Kidney (tissue), 14 donors: ENCODE results near the gene IBA57. TPM values are rescaled to one million over a fixed set of nuclear protein-coding genes. Genes with fewer than 3 reads are reported as not detected.

Experiments
- DNase-seq, 5 donors: peaks; one replicate each; pipeline ENCODE4 v3.0.0-alpha.2; 2013 to 2020
- FAIRE-seq: peaks from 2 replicates; lab custom pipeline; 2012; peaks lifted over from hg19 to GRCh38; lab: Jason Lieb, UNC
- H3K27ac ChIP-seq, 2 donors: one replicate each; pipeline ENCODE4 v1.7.0; 2013; ENCODE audit warnings: low read depth in 2 of 2, low read length in 2 of 2, inconsistent platforms in 1 of 2
- H3K27me3 ChIP-seq: one replicate; pipeline ENCODE4 v1.7.1; 2013; ENCODE audit warnings: low read length, inconsistent platforms; ENCODE audit not compliant: control insufficient read depth, insufficient read depth
- H3K36me3 ChIP-seq, 3 donors: one replicate each; pipeline versions ENCODE4 v1.7.0 to v1.7.1; 2013; ENCODE audit warnings: low read length in 3 of 3, control low read depth in 1 of 3, inconsistent platforms in 1 of 3; ENCODE audit not compliant: insufficient read depth in 3 of 3, control insufficient read depth in 2 of 3
- H3K4me1 ChIP-seq, 3 donors: one replicate each; pipeline versions ENCODE4 v1.7.0 to v1.7.1; 2013; ENCODE audit warnings: low read length in 3 of 3, inconsistent platforms in 1 of 3, low read depth in 1 of 3; ENCODE audit not compliant: control insufficient read depth in 2 of 3, insufficient read depth in 2 of 3
- H3K4me3 ChIP-seq, 3 donors: one replicate each; pipeline versions ENCODE4 v1.7.0 to v1.8.1; 2013; ENCODE audit warnings: low read length in 3 of 3, control low read depth in 1 of 3, inconsistent platforms in 1 of 3
- H3K9ac ChIP-seq, 3 donors: one replicate each; pipeline versions ENCODE4 v1.7.0 to v1.7.1; 2013; ENCODE audit warnings: low read length in 3 of 3, control low read depth in 1 of 3, inconsistent platforms in 1 of 3
- H3K9me3 ChIP-seq, 3 donors: one replicate each; pipeline versions ENCODE4 v1.7.0 to v1.7.1; 2013; ENCODE audit warnings: low read length in 3 of 3, control low read depth in 1 of 3, inconsistent platforms in 1 of 3; ENCODE audit not compliant: control insufficient read depth in 2 of 3, insufficient read depth in 1 of 3
- intact Hi-C: fragments of 100-400 bp; cut with DNase I; formaldehyde crosslinking; loops from one replicate; pipeline ENCODE4 v1.11.1; 2022
- polyA plus RNA-seq: library from polyadenylated mRNA; stranded (reverse); fragments of 350-450 nt; fragmentation: Illumina TruSeq; extraction: RNeasy Lipid Tissue Mini Kit (QIAGEN cat#74804); gene quantifications from one replicate; pipeline ENCODE4 v1.2.3, GENCODE V29; 2014; ENCODE audit warnings: low read depth, low replicate concordance; ENCODE audit not compliant: insufficient read depth
- total RNA-seq: library from RNA; stranded (reverse); fragmentation: NEBNext Ultra II Directional; extraction: Animal tissue kit (Norgen Biotek cat#: 25700); gene quantifications from one replicate; pipeline ENCODE4 v1.2.1, GENCODE V29; 2021
- TF ChIP-seq, protein P1 (sequence below): IDR thresholded peaks from 3 replicates; pipeline ENCODE4 v1.5.1; 2012; ENCODE audit warnings: mild to moderate bottlenecking, moderate library complexity, borderline replicate concordance; ENCODE audit not compliant: insufficient read depth; ENCODE audit errors: extremely low read depth
- donor health status: control.
- donor health status: control.
- donor health status: control.
- donor health status: control.
- donor health status: control.
- donor health status: DM: yes; HTN: yes; CAD: no.
- donor health status: Normal renal cell carcinoma (clear cell type).

IBA57 gene
- total and polyA plus RNA-seq, 2 donors from 2014 or later: 4.7 to 13.0 TPM

DNA sequence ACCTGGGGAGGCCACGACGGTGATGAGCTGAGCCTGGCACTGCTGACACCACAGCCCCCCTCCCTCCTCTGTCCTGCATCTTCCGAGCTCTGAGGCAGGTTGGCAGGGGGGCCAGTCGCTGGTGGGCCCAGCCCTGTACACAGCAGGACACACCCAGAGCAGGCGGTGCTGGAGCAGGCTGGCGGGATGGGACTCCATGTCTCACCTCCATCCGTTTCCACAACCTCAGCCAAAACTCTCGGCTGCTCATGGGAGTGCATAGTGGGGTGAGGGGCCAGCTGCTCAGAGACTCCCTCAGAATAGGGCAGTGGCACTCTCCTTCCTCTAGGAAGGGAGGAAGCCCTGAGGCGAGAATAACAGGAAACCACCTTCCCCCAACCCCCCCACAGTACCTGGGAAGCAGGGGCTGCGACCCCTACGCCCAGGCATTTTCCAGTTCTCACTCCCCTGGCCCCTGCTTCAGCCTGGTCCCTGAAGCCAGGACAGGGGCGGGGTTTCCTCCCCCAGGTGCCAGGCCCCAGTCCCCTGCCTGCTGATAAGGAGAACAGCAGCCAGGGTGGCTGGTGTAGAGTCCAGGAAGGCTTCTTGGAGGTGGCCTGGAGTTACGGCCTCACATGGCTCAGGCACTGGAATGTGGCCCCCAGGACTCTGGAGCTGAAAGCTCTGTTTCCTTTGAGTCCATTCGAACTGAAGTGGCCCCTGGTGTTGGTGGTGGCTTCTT is 3.2 kb upstream of the IBA57 start:
- TF ChIP-seq, protein P1, sequence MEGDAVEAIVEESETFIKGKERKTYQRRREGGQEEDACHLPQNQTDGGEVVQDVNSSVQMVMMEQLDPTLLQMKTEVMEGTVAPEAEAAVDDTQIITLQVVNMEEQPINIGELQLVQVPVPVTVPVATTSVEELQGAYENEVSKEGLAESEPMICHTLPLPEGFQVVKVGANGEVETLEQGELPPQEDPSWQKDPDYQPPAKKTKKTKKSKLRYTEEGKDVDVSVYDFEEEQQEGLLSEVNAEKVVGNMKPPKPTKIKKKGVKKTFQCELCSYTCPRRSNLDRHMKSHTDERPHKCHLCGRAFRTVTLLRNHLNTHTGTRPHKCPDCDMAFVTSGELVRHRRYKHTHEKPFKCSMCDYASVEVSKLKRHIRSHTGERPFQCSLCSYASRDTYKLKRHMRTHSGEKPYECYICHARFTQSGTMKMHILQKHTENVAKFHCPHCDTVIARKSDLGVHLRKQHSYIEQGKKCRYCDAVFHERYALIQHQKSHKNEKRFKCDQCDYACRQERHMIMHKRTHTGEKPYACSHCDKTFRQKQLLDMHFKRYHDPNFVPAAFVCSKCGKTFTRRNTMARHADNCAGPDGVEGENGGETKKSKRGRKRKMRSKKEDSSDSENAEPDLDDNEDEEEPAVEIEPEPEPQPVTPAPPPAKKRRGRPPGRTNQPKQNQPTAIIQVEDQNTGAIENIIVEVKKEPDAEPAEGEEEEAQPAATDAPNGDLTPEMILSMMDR: no peak
- H3K27me3 ChIP-seq: peaks cover 7% of the 10 kb centered on the region
- no peaks in the 10 kb centered on the region for H3K9me3 ChIP-seq
- no peak overlapping the region for H3K4me3 ChIP-seq
- no peaks in the 10 kb centered on the region for H3K36me3 ChIP-seq
- intact Hi-C loops: no loop called here
- no peak for FAIRE-seq
- peak overlapping the region in 1 of 3 donors; percentile 28 for H3K9ac ChIP-seq
- peak overlapping the region; percentile 51 to 73 for H3K27ac ChIP-seq
- peak; percentile 20 to 87 (median 70) for DNase-seq
- H3K4me1 ChIP-seq: peaks cover 0 to 14% (median 6%) of the 10 kb centered on the region in 3 donors

DNA sequence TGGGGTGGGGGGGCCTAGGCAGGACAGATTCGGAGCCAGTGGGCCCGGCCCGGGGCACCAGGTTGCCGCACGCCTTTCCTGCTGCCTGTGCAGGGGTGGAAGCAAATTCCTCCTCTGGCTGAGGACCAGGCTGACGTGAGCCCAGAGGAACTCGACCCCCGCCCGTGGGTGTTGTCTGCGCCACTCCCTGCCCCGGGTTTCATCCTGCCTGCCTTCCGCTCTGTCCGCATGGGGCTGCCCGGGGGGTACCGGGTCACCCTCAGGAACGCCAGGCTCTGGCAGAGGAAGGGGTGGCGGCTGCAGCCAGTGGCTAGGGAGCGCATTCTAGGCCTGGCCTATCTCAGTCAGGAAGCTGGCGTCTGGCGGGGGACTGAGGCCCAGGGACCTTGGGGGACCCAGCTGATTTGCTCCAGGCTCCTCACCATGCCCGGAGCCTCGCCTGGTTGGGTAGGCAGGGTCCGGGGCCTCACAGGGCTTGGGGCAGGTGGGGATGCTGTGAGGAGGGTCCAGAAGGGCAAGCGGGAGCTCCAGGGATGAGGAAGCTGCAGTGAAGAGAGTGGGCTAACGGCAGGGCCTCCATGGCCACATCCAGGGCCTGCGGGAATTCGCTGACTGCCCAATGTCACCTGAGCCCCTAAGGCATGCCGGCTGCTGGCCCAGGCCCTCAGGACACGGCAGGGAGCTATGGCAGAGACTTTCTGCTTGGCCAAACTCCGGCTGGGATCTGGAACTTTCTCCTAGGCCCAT is 2.4 kb upstream of the IBA57 start:
- DNase-seq: peak; percentile 16 to 89 (median 58)
- intact Hi-C loops: no loop called here
- TF ChIP-seq, protein P1: no peak
- Histone ChIP-seq H3K4me3 (no peak overlapping the region), H3K27ac (peak overlapping the region; percentile 51 to 73), H3K36me3 (no peaks in the 10 kb centered on the region), H3K27me3 (peaks cover 5% of the 10 kb centered on the region), H3K4me1 (peaks cover 0 to 13% (median 6%) of the 10 kb centered on the region in 3 donors), H3K9me3 (no peaks in the 10 kb centered on the region), H3K9ac (no peak overlapping the region)
- no peak for FAIRE-seq

DNA sequence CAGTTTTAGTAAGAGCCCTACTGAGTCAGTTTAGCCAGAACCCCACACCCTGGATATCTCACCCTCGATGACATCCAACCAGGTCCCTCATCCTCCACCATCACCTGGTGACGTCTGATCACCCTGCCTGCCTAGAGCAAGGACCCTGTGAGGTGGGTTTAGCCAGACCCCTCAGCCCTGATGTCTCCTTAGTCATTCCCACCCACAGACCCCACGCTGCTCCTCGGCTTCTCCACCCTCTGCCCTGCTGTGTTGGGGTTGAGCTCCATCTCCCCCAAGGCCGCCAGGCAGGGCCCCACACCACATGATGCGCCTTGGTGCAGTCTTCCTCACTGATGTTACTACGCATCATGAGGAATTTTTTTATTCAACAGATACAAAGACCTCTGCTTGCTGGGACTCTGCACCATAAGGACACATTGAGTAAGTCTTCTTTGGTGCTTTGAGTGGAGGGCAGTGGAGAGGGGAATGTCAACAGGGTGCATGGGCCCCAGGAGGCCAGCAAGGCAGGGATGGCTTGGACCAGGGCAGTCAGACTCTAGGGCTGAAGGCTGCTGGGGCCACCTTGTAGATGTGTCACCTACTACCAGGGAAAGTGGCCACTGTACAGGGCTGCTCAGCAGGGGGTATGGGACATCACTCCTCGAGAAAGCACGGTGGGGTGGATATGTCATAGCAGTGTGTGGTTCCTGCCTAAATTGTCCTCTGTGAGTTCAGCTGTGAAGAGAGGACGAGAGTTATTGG is 1.7 kb upstream of the IBA57 start:
- no peak for FAIRE-seq
- Histone ChIP-seq H3K27ac (no peak overlapping the region), H3K9me3 (no peaks in the 10 kb centered on the region), H3K36me3 (no peaks in the 10 kb centered on the region), H3K4me1 (peaks cover 0 to 11% (median 6%) of the 10 kb centered on the region in 3 donors), H3K9ac (no peak overlapping the region), H3K27me3 (peaks cover 2% of the 10 kb centered on the region), H3K4me3 (no peak overlapping the region)
- peak in 2 of 5 donors; percentile 58 to 65 for DNase-seq
- intact Hi-C loops: no loop called here
- TF ChIP-seq, protein P1: no peak
